Measurements from ENCODE around the gene RPS6KA3. TPM values are rescaled to one million over a fixed set of nuclear protein-coding genes. Genes with fewer than 3 reads are reported as not detected.

RPS6KA3 gene
- polyA plus RNA-seq, 1 of the 3 experiments (the other 2 are of a cell fraction): 14.3 TPM

GRCh38 chrX:20306668-20307067 lies 40.0 kb upstream of the RPS6KA3 start (continued):
- no peak for TF ChIP-seq PBX3 (IDR thresholded peaks at IDR 0.05)

DNA sequence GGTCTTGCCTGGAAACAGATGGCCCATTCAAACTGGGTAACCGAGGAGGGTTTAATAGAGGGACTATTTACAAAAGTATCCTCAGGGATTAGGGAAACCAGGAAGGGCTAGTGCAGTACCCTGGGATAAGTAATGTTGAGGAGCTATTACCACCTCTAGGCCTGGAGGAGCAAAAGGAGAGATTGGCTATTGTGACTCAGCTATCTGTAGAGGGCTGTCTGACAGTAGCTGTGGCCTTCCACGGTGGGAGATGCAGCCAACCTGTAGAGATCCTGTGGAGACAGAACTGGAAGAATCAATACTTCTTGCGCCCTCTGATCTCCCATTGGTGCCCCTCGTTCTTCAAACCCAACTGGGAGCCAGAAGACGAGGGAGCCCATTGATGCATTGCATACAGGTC lies 34.1 kb upstream of the RPS6KA3 start:
- POLR2A ChIA-PET: no interaction called here

DNA sequence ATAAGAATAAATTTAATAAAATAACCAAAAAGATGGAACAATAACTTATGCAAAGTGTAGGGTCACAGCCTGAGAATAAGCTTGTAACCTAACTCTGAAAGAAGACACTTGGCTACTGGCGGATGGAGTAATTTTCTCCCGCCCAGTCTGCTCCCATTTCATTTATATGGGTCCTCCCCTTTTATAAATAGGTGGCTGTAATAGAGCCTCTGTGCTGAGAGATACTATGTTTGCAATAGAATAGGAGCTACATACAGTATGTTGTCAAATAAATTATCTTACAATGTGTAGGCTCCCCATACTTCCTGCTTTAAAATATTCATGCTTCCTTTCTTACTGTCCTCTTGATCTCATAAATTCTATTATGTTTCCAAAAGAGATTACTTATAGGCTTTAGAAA lies 28.2 kb upstream of the RPS6KA3 start:
- Histone ChIP-seq H3K4me2 (no peak overlapping the region), H3K27me3 (ENCODE audit: insufficient read depth) (no peaks in the 10 kb centered on the region), H2AFZ (ENCODE audit: low read depth) (no peak overlapping the region), H3K9ac (no peak overlapping the region), H4K20me1 (ENCODE audit: insufficient read depth) (no peaks in the 10 kb centered on the region), H3K9me2 (no peaks in the 10 kb centered on the region), H3K36me3 (replicated peaks in 1 of 2; ENCODE audit: control insufficient read depth in 1 of 2, insufficient read depth in 2 of 2, low read length in 1 of 2) (no peaks in the 10 kb centered on the region), H3K27ac (ENCODE audit: low read depth in 2 of 2, low read length in 1 of 2) (no peak overlapping the region), H3K9me3 (no peaks in the 10 kb centered on the region), H3K4me3 (ENCODE audit: low read depth in 2 of 2, low read length in 1 of 2) (no peak overlapping the region), H3K4me1 (ENCODE audit: control insufficient read depth in 1 of 2, insufficient read depth in 2 of 2, low read depth in 1 of 2, low read length in 1 of 2) (0 out of 4 replicates have a peak, but pooled peaks cover 0 to 4% of the 10 kb centered on the region in 2 experiments), H3F3A (replicated peaks; ENCODE audit: insufficient read depth) (no peaks in the 10 kb centered on the region), H3K79me2 (ENCODE audit: insufficient read depth) (no peaks in the 10 kb centered on the region)
- WGBS (ENCODE audit: low lambda C conversion rate): 55% methylated on average over 2 of the region's 2 CpGs
- ChIA-PET CTCF (no interaction called here), POLR2A (no interaction called here)
- TF ChIP-seq FOSL2 (IDR thresholded peaks at IDR 0.05; ENCODE audit: borderline replicate concordance, low read depth): no peak
- TF ChIP-seq YY1 (IDR thresholded peaks at IDR 0.05; ENCODE audit: low read depth): no peak
- no peak for TF ChIP-seq SIN3A (IDR thresholded peaks at IDR 0.05; ENCODE audit: borderline replicate concordance, low read depth, low read length)
- no peak for TF ChIP-seq RCOR1 (IDR thresholded peaks at IDR 0.05; ENCODE audit: low read length)
- TF ChIP-seq RFX5 (IDR thresholded peaks at IDR 0.05; ENCODE audit: low read length): no peak
- TF ChIP-seq SMC3 (IDR thresholded peaks at IDR 0.05; ENCODE audit: low read depth, low read length): no peak
- TF ChIP-seq IRF3 (IDR thresholded peaks at IDR 0.05; ENCODE audit: low read depth, low read length): no peak
- no peak for TF ChIP-seq PBX3 (IDR thresholded peaks at IDR 0.05)
- no peak for TF ChIP-seq EP300 (IDR thresholded peaks at IDR 0.05; ENCODE audit: borderline replicate concordance in 1 of 2, low read depth in 1 of 2, low read length in 1 of 2)
- TF ChIP-seq, protein P1, sequence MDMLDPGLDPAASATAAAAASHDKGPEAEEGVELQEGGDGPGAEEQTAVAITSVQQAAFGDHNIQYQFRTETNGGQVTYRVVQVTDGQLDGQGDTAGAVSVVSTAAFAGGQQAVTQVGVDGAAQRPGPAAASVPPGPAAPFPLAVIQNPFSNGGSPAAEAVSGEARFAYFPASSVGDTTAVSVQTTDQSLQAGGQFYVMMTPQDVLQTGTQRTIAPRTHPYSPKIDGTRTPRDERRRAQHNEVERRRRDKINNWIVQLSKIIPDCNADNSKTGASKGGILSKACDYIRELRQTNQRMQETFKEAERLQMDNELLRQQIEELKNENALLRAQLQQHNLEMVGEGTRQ (IDR thresholded peaks at IDR 0.05; ENCODE audit: borderline replicate concordance, low read depth, low read length): no peak
- TF ChIP-seq NRF1 (IDR thresholded peaks at IDR 0.05; ENCODE audit: low read depth, low read length): no peak
- no peak for TF ChIP-seq POLR2AphosphoS5 (IDR thresholded peaks at IDR 0.05; ENCODE audit: low read depth, low read length)
- TF ChIP-seq GATA2 (CRISPR knock-in tag; IDR thresholded peaks at IDR 0.05): no peak
- no peak for TF ChIP-seq USF1 (IDR thresholded peaks at IDR 0.05; ENCODE audit: borderline replicate concordance, low read depth)
- TF ChIP-seq TCF12 (IDR thresholded peaks at IDR 0.05): no peak
- TF ChIP-seq, protein P2, sequence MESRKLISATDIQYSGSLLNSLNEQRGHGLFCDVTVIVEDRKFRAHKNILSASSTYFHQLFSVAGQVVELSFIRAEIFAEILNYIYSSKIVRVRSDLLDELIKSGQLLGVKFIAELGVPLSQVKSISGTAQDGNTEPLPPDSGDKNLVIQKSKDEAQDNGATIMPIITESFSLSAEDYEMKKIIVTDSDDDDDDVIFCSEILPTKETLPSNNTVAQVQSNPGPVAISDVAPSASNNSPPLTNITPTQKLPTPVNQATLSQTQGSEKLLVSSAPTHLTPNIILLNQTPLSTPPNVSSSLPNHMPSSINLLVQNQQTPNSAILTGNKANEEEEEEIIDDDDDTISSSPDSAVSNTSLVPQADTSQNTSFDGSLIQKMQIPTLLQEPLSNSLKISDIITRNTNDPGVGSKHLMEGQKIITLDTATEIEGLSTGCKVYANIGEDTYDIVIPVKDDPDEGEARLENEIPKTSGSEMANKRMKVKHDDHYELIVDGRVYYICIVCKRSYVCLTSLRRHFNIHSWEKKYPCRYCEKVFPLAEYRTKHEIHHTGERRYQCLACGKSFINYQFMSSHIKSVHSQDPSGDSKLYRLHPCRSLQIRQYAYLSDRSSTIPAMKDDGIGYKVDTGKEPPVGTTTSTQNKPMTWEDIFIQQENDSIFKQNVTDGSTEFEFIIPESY (IDR thresholded peaks at IDR 0.05; ENCODE audit: borderline replicate concordance, low read depth): no peak
- TF ChIP-seq JUND (IDR thresholded peaks at IDR 0.05): no peak
- no peak for DNase-seq

More for the DNA sequence above, 34.1 kb upstream of the RPS6KA3 start:
- 78% methylated on average over 5 of the region's 5 CpGs for WGBS (ENCODE audit: low lambda C conversion rate)
- CTCF ChIA-PET: no interaction called here
- Histone ChIP-seq H3K27ac (ENCODE audit: low read depth in 2 of 2, low read length in 1 of 2) (no peak overlapping the region), H3K4me2 (no peak overlapping the region), H2AFZ (ENCODE audit: low read depth) (no peak overlapping the region), H3K4me3 (ENCODE audit: low read depth in 2 of 2, low read length in 1 of 2) (no peak overlapping the region), H3K79me2 (ENCODE audit: insufficient read depth) (no peaks in the 10 kb centered on the region), H3K4me1 (ENCODE audit: control insufficient read depth in 1 of 2, insufficient read depth in 2 of 2, low read depth in 1 of 2, low read length in 1 of 2) (0 out of 4 replicates have a peak, but pooled peaks cover 0 to 4% of the 10 kb centered on the region in 2 experiments), H3K9me2 (no peaks in the 10 kb centered on the region), H4K20me1 (ENCODE audit: insufficient read depth) (no peaks in the 10 kb centered on the region), H3K27me3 (ENCODE audit: insufficient read depth) (no peaks in the 10 kb centered on the region), H3F3A (replicated peaks; ENCODE audit: insufficient read depth) (no peaks in the 10 kb centered on the region), H3K36me3 (replicated peaks in 1 of 2; ENCODE audit: control insufficient read depth in 1 of 2, insufficient read depth in 2 of 2, low read length in 1 of 2) (no peaks in the 10 kb centered on the region), H3K9ac (no peak overlapping the region), H3K9me3 (no peaks in the 10 kb centered on the region)
- no peak for TF ChIP-seq POLR2AphosphoS5 (IDR thresholded peaks at IDR 0.05; ENCODE audit: low read depth, low read length)
- no peak for DNase-seq

Measured in SK-N-SH (cell line).